ENCODE measurements around the gene UCN2.

The UCN2 gene

DNA sequence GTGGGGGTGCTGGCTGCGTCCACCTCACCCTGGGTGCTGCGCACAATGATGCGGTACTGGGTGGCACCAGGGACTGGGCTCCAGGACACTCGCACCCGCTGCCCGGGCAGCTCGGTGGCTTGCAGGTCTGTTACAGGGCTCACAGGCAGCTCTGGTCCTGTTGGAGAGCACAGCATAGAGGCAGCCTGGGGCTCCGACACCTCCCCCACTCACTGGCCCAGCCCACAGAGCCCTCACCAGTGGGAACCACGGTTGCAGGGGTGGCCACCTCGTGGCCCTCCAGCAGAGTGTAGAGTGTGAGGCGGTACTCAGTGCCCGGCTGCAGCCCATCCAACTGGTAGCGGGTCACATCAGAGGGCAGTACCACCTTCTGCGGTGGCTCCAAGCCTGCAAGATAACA lies 27.9 kb upstream of the UCN2 start:
- no peak for DNase-seq (ENCODE audit: low read depth in 2 of 2)

DNA sequence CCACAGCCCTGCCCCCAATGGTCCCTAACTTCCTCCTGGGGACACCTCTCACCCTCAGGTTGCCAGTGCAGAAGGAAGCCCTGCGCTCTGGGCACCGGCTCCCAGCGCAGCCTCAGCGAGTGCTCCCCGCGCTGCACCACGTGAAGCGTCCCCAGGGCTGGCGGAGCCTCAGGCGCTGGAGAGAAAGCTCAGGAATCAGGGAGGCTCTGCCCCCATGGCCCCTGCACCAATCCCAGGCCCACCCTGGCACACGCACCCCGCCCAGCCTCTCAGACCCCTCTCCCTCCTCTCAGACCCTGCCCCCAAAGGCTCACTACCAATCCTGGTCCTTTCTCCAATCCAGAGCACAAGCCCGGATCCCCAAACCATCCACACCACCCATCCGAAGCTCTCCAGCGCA lies 24.6 kb upstream of the UCN2 start:
- no peak for DNase-seq (ENCODE audit: low read depth in 2 of 2)

DNA sequence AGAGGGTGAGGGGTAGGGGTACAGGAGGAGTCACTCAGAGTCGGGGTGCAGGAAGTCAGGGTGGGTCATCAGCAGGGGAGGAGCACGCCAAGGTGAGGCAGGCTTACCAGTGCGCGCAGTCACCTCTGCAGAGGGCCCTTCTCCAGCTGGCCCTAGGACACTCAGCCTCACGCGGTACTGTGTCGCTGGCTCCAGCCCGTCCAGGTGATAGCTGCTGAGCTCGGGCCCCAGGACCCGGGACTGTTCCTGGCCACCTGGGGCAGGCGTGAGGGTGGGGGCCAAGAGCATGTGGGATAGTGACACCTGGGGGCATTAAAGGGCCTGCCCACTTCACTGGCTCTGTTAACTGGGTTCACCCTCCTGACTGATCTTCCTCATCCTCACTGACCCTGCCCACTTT lies 24.1 kb upstream of the UCN2 start:
- no peak for DNase-seq (ENCODE audit: low read depth in 2 of 2)

DNA sequence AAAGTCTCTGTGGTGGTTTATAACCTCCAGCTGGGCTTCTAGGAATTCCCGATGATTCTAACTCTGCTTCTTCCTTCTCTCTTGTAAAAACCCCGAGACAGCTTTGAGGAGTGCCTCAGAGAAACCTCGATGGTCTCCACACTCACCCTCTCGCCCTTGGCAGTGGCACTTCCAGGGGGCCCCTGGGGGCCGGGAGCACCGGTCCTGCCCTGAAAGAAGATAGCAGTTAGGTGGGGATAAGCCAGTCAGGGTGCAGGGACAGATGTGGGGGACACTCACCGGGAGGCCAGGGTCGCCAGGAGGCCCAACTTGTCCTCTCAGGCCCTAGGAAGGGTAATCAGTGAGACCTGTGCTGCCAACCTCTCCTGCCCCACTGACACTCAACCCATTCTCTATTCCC lies 21.8 kb upstream of the UCN2 start:
- no peak for DNase-seq (ENCODE audit: low read depth in 2 of 2)

DNA sequence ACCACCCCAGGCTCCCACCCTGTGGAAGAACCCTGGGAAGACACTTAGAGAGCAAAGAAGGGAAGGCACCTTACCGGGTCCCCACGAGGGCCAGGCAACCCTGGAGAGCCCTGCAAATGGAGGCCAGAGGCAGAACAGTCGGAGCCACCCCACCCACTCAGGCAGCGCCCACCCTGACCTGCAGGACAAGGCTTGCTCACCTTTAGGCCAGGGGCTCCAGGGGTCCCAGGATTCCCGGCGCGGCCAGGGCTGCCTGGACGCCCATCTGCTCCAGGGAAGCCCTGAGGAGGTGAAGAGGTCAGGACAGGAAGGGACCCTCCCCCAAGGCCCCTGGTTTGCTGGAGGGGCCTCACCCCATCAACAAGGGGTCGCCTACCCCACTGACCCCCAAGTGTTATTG lies 21.3 kb upstream of the UCN2 start:
- no peak for DNase-seq (ENCODE audit: low read depth in 2 of 2)

DNA sequence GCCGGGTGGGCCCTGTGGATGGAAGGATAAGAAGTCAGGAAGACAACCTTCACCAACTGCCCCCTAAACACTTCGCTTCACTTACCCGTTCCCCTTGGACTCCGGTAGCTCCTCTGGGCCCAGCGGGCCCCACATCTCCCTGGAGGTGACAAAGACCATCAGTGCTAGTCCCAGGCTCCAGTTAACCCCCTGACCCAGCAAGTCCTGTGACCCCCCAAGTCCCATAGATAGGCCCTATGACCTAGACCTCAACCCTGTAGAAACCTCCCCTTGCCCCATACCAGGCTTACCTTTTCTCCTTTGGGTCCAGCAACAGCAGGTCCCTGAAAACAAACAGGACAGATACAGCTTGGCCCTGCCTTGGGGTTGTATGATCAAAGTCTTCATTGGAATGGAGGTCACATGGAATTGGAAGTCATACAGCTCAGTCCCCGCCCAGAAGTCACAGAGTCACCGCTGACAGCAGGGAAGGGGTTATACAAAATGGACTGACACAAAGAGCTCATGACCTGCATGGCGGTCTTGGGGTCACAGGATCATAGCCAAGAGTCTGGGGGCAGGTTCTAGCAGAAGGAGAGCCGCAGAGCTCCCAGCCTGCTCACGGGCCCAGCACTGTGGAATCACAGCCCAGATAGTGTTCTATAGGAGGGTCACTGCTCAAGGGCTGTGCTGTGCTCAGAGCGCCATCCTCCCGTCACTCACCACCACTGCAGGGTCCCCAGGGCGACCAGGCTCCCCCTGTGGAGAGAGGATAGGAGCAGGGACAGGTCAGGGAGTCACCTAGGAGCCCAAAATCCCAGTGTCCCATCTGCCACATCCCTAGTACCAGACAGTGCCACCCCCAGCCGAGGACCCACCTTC lies 18.3 kb upstream of the UCN2 start:
- no peak for DNase-seq (ENCODE audit: low read depth in 2 of 2)

DNA sequence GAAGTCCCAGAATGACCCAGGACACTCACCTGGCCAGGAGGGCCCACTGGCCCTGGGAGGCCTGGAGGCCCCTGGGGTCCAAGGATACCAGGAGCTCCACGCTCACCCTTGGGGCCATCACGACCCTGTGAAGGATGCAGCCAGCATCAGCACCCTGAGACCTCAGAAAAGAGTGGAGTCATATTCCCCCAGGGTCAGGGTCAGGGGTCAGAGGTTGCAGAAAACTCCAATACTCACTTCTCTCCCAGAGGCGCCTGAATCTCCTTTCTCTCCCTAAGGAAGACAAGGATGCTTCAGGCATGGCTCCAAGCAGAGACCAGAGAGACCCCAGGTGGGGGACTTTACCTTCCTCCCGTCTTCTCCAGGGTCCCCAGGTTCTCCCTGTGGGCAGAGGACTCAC lies 13.1 kb upstream of the UCN2 start:
- DNase-seq (ENCODE audit: low read depth in 2 of 2) = no peak

DNA sequence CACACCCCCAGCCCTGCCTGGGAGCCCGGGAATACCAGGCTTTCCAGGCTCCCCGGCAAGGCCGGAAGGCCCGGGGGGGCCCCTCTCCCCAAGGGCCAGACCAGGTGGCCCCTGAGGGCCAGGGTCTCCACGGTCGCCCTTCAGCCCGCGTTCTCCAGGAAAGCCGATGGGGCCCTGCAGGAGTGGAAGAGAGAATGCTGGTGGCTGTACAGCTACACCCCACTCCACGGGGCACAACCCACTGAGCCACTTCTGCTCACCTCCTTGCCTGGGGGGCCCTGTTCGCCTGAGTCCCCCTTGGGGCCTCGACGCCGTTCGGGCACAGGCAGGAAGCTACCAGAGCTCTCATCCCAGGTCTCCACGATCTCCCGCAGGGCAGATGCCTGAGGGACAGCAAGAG lies 11.8 kb upstream of the UCN2 start:
- no peak for DNase-seq (ENCODE audit: low read depth in 2 of 2)

DNA sequence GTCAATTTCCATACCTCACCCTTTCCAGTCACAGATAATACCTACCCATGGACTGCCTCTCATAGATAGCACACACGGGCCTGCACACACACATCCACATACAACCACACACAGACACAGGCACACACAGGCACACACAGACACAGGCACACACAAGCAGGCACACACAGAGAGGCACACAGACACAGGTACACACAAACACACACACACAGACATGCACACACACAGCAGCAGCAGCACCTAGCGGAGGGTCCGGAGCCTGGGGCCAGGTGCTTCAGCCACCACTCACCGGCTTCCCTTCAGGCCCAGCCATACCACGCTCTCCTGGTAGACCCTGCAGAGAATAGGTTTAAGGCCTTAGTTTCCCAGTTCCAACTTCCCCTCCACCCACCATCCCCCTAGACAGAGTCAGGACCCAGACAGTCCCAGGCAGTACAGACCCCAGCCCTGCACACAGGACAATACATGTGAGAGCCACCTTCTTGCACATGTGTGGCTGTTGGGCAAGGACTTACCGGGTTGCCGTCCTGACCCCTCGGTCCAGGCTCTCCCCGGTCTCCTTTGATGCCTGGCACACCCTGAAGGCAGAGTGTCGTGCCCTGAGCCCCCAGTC lies 10.5 kb upstream of the UCN2 start:
- no peak for DNase-seq (ENCODE audit: low read depth in 2 of 2)

DNA sequence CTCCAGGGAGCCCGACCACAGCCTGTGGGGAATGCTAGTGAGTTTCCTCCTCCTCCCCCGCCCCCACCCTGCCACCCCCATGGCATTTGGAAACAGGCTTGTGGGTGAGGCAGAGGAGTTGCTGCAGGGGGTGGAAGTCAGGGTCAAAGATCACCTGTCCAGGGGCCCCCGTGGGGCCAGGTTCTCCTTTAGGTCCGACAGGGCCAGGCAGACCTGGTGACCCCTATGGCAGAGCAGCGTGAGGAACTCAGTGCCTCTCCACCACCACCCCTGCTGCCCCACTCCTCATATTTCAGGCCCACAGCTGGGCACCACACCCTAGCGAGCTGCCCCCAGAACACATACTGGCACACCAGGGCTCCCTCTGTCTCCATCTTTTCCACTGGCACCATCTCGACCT lies 8.9 kb upstream of the UCN2 start:
- DNase-seq (ENCODE audit: low read depth in 2 of 2) = no peak

DNA sequence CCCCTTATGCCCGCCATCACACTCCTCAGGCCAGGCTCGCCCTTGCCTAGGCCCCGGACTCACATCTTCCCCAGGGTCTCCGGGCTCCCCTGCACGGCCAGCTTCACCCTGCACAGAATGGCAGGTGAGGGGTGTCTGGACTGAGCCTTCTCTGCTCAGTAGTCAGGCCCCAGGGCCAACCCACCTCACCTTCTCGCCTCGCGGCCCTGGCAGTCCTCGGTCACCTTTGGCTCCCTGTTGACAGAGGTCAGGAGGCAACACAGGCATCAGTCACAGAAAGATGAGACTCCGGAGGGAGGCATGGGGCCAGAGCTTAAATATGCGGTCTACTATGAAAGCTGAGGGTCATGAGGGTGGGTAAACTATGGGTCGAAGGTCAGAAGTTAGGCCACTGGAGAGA lies 8.4 kb upstream of the UCN2 start:
- DNase-seq (ENCODE audit: low read depth in 2 of 2) = no peak

DNA sequence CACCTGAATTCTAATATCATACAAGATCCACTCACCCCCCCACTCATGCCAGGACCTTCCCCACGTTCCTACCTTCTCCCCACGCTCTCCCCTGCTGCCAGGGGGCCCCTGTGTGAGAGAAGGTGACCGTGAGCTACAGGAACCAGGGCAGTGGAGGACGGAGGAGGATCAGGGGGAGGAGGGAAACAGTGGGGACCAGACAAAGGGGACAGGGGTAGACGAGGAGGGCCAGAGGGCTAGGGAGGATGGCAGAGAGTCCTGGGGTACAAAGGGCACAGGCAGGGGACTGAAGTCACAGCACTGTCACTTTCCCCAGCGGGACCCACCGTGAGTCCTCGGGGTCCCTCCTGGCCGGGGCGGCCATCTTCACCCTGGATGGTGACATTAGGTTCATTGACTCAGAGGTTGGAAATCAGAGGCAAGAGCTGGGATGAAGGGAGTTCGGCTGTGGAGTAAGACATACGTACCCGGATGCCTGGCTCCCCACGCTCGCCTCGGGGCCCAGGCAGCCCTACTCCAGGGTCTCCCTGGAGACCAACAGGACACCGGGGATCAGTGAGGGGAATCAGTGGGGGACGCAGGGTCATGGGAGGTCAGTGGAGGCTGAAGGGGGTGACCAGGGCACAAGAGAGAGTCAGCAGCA lies 6.3 kb upstream of the UCN2 start:
- no peak for DNase-seq (ENCODE audit: low read depth in 2 of 2)

DNA sequence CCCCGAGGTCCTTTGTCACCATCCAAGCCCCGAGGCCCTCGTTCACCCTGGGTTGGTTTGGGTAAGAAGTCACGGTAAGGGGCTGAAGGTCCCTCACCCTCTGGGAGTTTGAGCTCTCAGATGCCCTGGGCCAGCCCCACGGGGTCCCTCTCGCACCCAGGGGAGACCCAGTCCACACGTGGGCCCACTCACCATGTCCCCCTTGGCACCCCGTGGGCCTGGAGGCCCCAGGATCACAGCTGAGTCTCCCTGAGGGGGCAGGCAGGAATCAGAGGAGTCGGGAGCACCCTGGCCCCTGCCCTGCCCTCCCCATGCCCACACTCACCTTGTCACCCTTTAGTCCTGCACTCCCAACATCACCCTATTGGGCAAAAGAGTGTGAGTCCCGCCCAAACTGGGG lies 5.8 kb upstream of the UCN2 start:
- DNase-seq (ENCODE audit: low read depth in 2 of 2) = no peak

DNA sequence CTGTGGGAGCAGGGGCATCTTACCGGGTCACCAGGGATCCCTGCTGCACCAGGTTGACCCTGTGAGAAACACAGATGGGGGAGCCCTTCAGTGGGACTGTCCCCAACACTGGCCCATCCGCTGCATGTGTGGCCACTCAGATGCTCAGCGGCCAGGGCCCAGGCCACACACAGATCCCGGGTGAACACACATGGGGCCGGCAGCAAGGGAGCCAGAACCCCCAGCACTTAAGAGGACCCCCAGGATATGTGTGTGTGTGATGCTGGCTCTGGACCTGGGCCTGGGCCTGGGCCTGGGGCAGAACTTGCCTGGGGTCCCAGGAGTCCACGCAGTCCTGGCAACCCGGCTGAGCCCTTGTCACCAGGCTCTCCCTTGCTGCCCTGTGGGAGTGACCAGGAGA lies 4.9 kb upstream of the UCN2 start:
- DNase-seq (ENCODE audit: low read depth in 2 of 2) = no peak

DNA sequence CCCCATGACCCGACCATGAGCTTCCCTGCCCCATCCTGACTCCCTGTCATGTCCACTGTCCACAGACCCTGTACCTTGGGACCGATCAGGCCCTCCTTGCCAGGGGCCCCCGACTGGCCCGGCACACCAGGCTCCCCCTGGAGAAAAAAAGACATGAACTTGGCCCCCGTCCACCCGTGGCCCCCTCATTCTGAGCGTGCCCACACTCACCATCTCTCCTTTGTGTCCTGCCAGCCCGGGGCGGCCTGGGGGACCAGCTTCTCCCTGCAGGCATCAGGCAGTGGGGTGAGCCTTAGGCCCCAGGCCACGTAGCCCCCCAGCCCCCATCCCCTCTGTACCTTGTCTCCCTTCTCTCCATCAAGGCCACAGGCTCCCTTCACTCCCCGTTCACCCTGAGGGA lies 3.9 kb upstream of the UCN2 start:
- DNase-seq (ENCODE audit: low read depth in 2 of 2) = no peak

DNA sequence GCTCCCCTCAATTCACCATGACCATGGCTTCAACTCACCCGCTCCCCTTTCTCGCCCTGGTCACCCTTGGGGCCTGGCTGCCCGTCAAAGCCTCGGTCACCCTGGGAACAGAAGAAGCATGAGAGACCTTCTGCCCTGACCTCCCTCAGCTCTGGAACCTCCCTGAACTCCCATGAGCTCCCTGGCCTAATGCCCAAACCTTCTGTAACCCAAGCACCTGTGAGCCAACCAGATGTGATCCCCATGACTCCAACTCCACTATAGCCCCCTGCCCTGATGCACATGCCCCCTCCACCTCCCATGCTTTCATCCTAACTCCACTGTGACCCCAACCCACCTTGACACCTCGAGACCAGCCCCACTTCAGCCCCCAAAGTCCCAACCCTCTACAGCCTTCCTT lies 3.5 kb upstream of the UCN2 start:
- DNase-seq (ENCODE audit: low read depth in 2 of 2) = no peak

DNA sequence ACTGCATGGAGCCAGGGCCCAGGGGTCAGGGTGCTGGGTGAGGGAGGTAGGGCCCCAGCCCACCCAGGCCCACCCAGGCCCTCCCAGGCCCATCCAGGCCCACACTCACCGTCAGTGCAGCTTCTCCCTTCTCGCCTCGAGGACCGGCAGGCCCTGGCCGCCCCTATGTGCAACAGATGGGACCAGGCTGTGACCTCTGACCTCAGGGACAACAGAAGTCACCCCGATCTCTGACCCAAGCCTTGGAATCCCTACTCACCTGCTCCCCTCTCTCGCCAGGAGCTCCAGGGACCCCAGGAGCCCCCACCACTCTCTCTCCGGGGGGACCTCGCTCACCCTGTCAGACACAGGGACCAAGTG lies 2.8 kb upstream of the UCN2 start:
- DNase-seq (ENCODE audit: low read depth in 2 of 2) = no peak

DNA sequence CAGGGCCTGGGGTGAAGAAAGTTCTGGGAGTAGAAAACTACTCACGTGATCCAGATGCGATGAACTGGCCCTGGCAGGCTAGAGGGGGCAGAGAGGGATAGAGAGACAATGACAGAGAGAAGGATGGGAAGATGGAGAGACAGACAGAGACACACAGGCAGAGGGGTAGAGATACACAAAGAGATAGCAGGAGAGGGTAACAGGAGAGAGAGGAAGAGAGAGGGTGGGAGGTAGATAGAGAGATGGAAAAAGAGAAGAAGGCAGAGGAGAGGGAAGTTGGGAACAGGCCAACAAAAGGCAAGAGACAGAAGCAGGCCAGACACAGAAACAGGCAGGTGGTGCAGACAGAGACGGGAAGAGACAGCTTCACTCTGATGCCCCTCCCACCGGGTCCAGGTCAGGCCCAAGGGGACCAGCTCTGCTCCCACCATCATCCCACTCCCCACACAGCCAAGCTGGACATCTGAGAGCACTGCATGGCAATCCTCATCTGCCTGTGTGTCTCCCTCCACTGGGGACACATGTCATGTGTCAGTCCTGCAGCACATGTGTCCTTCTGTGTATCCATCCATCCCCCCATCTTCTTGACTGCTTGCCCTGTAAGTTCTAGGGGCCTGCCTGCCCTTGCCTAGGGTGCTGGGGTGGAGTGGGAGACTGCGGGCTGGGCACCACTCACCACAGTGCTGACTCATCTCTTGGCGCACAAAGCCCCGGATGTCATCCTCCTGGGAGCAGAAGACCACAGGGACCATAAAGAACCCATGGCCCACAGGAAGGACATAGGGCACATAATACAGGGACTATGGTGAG lies 2.2 kb upstream of the UCN2 start:
- no peak for DNase-seq (ENCODE audit: low read depth in 2 of 2)

DNA sequence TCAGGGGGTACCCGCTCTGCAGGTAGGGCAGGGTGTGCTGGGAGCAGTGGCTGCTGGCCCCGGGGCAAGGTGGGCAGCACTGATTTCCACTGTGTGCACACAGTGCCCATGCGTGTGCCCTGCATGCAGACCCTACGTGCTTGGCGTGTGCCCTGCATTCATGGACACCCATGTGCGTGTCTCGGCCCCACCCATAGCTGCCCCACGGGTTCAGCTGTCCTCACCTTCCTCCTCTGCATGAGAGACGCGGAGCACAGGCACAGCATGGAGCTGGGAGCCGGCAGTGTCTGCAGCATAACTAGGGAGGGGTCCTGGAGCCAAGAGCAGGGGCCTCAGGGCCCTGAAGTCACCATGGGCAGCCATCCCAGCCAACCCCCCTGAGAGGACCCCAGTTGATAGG lies 1.6 kb upstream of the UCN2 start:
- DNase-seq (ENCODE audit: low read depth in 2 of 2) = no peak

DNA sequence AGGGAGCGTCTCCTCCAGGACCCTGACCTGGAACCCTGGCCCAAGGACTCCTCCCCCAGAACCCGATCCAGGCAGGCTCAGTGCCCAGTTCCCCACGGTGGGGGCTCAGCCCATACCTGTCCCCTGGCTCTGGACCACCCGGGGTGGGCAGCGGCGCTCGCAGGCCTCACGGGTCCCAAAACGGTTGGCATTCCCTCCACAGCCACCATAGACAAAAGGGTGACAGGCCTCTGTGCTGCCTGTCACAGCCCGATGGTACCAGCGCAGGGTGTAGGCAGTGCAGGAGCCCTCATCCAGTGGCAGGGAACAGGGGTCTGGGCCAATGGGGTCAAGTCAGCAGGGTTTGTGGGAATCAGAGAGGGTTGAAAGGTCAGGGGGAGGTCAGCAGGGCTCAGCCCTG lies 1.1 kb upstream of the UCN2 start:
- DNase-seq (ENCODE audit: low read depth in 2 of 2) = no peak

DNA sequence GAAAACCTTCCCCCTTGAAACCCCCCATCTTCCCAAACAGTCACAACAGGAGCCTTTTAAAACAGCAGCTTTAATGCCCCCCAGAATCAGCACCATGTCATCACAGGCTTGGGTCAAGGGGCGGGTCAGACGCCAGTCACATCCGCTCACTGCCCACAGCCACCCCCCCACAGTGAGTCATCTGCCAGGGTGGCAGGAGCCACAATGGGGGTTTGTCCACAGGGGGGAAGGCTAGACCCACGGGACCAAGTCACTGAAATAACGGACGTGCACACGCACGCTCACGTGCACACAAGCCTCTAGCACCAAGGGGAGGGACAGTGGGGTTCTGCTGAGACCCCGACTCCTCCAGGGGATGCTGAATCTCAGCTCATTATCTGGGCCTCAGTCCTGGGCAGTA lies 441 bp upstream of the UCN2 start:
- DNase-seq (ENCODE audit: low read depth in 2 of 2) = no peak

DNA sequence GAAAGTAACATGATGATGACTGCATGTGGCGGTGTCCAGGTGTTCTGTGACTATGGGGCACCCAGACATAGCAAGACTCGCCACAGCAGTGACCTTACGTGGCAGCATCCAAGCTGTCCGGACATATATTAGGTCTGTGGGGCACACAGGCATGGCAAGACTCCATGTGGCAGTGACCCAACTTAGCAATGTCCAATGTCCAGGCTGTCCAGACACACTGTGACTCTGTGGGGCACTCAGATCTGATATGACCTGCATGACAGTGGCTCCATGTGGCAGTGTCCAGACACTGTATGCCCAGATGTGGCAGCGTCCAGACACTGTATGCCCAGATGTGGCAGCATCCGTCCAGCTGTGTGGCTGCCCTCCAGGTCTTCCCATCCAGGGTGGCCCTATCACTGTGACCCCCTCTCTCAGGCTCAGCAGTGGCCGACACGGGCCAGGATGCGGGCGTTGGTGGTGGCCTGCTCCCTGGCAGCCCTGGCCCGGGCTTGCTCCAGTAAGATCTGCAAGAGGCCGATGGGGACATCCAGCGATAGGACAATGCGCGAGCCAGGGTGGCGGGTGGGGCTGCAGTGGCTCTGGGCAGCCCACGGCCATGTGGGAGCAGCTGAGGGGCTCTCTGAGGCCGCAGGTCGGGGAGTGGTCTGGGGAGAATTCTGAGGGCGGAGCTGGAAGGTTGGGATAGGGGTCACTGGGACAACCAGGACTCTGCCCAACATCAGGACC lies 1.1 kb downstream of the UCN2 start:
- DNase-seq (ENCODE audit: low read depth in 2 of 2) = no peak

Data from fibroblast of skin of left biceps (primary cell).